Panc1 (cell line): ENCODE data around the gene PITX1. TPM values are rescaled to one million over a fixed set of nuclear protein-coding genes. Genes with fewer than 3 reads are reported as not detected.

Experiments
- ATAC-seq: fragments of 200-7000 bp; cut with Tn5 transposase; 2 replicates; pipeline ENCODE4 v1.9.1; 2020; ENCODE audit warnings: mild to moderate bottlenecking, moderate library complexity
- BruUV-seq: library from RNA; stranded (reverse); fragments of 400-500 nt; replicated peaks from 2 replicates; lab custom pipeline; 2021; lab: Mats Ljungman, UMichigan
- CTCF ChIA-PET: fragments of 300-600 bp; sonication (Branson Sonifier 250); formaldehyde crosslinking; loops from one replicate; lab custom pipeline; 2022; ENCODE audit warnings: antibody characterized with exemption; lab: Charles Lee
- POLR2A ChIA-PET: fragments of 300-600 bp; sonication (Branson Sonifier 250); formaldehyde crosslinking; loops from one replicate; lab custom pipeline; 2022; ENCODE audit warnings: antibody characterized with exemption; lab: Charles Lee
- DNase-seq: peaks from one replicate; pipeline ENCODE4 v3.0.0-alpha.2; 2010; ENCODE audit warnings: low read depth, low spot score
- H3K27ac ChIP-seq: 2 replicates; pipeline ENCODE4 v1.5.1; 2011; ENCODE audit warnings: mild to moderate bottlenecking, low read length, inconsistent platforms
- H3K27me3 ChIP-seq: fragments of 200-500 bp; sonication (Bioruptor generic); 2 replicates; pipeline ENCODE4 v1.6.0; 2014; ENCODE audit warnings: low read length, inconsistent platforms; ENCODE audit not compliant: control insufficient read depth, insufficient read depth
- H3K36me3 ChIP-seq: fragments of 200-500 bp; sonication (Bioruptor generic); 2 replicates; pipeline ENCODE4 v1.5.1; 2014; ENCODE audit warnings: inconsistent platforms, mild to moderate bottlenecking, low read length, moderate library complexity; ENCODE audit not compliant: control insufficient read depth, insufficient read depth
- H3K4me1 ChIP-seq: 2 replicates; pipeline ENCODE4 v1.5.1; 2011; ENCODE audit warnings: inconsistent platforms, mild to moderate bottlenecking, low read length, moderate library complexity; ENCODE audit not compliant: control insufficient read depth, insufficient read depth
- H3K4me3 ChIP-seq, 2 experiments: 2 replicates each; pipeline ENCODE4 v1.5.1; 2011 to 2012; ENCODE audit warnings: low read depth in 2 of 2, low read length in 2 of 2, mild to moderate bottlenecking in 2 of 2, inconsistent platforms in 1 of 2, moderate library complexity in 1 of 2
- H3K9me3 ChIP-seq: fragments of 200-500 bp; sonication (Bioruptor generic); 2 replicates; pipeline ENCODE4 v1.5.1; 2014; ENCODE audit warnings: low read depth, mild to moderate bottlenecking, inconsistent platforms, low read length, moderate library complexity; ENCODE audit not compliant: control insufficient read depth, insufficient read depth
- CTCF ChIP-seq: fragments of 450-650 bp; IDR thresholded peaks from 2 replicates; pipeline ENCODE4 v1.5.1; 2017; ENCODE audit warnings: mild to moderate bottlenecking
- POLR2AphosphoS5 ChIP-seq: IDR thresholded peaks from 2 replicates; pipeline ENCODE4 v1.6.1; 2012; ENCODE audit warnings: mild to moderate bottlenecking, low read depth, low read length, moderate library complexity
- REST ChIP-seq, 2 experiments: IDR thresholded peaks; 2 replicates each; pipeline ENCODE4 v1.6.1; 2011 to 2012; ENCODE audit warnings: low read depth in 2 of 2, control low read depth in 1 of 2, low read length in 1 of 2, mild to moderate bottlenecking in 1 of 2, moderate library complexity in 1 of 2; ENCODE audit not compliant: insufficient read depth in 1 of 2
- SIN3A ChIP-seq: IDR thresholded peaks from 2 replicates; pipeline ENCODE4 v1.6.1; 2012; ENCODE audit warnings: low read depth, mild to moderate bottlenecking, low read length, moderate library complexity, borderline replicate concordance; ENCODE audit not compliant: insufficient read depth
- TCF7L2 ChIP-seq: IDR thresholded peaks from 2 replicates; pipeline ENCODE4 v1.6.1; 2011; ENCODE audit warnings: mild to moderate bottlenecking, low read depth, low read length, inconsistent platforms
- in situ Hi-C: cut with HindIII; loops from 2 replicates; pipeline ENCODE4 v1.10.0; 2016; ENCODE audit warnings: low sequenced_read_pairs, low pct_unique_long_range_greater_than_20kb
- intact Hi-C: fragments of 100-400 bp; cut with micrococcal nuclease; formaldehyde crosslinking; loops from one replicate; pipeline ENCODE4 v1.10.0; 2022; ENCODE audit not compliant: unreplicated experiment
- total RNA-seq: library from RNA; stranded (reverse); gene quantifications from one replicate; pipeline ENCODE4 v1.2.1, GENCODE V29; 2021; ENCODE audit not compliant: unreplicated experiment

Gene PITX1
- total RNA-seq, 1 experiment from 2014 or later: 41.5 TPM

- ChIA-PET CTCF (no interaction called here), POLR2A (no interaction called here)
- Histone ChIP-seq H3K9me3 (no peaks in the 10 kb centered on the region), H3K36me3 (no peaks in the 10 kb centered on the region), H3K4me1 (peaks cover 12% of the 10 kb centered on the region), H3K27ac (no peak overlapping the region), H3K4me3 (no peak overlapping the region), H3K27me3 (no peaks in the 10 kb centered on the region)
- intact Hi-C loops: no loop called here
- ATAC-seq (no peak), DNase-seq (no peak)
- no peak for TF ChIP-seq CTCF
- TF ChIP-seq POLR2AphosphoS5: no peak
- no peak for TF ChIP-seq SIN3A
- in situ Hi-C loops: no loop called here
- BruUV-seq: no TSS peak
These were observed 21.9 kb downstream of the PITX1 start for GRCh38 chr5:135012033-135012588.

- no peak for DNase-seq
- H3K4me1 ChIP-seq: peaks cover 12% of the 10 kb centered on the region
- BruUV-seq: no TSS peak
- ChIA-PET CTCF (no interaction called here), POLR2A (no interaction called here)
- H3K27me3 ChIP-seq: no peaks in the 10 kb centered on the region
- TF ChIP-seq CTCF: no peak
- no peak for TF ChIP-seq POLR2AphosphoS5
- no peak for TF ChIP-seq TCF7L2
- no peak for TF ChIP-seq REST (IDR thresholded peaks at IDR 0.05; ENCODE audit: insufficient read depth in 1 of 2, low read depth in 2 of 2, low read length in 1 of 2)
- TF ChIP-seq SIN3A: no peak
- H3K36me3 ChIP-seq: no peaks in the 10 kb centered on the region
- no peak for ATAC-seq
- in situ Hi-C loops (no loop called here), intact Hi-C loops (no loop called here)
- H3K27ac ChIP-seq: no peak overlapping the region
- no peak overlapping the region for H3K4me3 ChIP-seq
- no peaks in the 10 kb centered on the region for H3K9me3 ChIP-seq
These were observed 22.5 kb downstream of the PITX1 start for GRCh38 chr5:135011355-135012032.
